A673 (cell line): Measurements from ENCODE around the gene ARHGAP6. TPM values are rescaled to one million over a fixed set of nuclear protein-coding genes. Genes with fewer than 3 reads are reported as not detected.

ENCODE experiments used
- BruUV-seq: library from RNA; stranded (reverse); fragments of 400-500 nt; replicated peaks from 2 replicates; lab custom pipeline; 2021; lab: Mats Ljungman, UMichigan
- CTCF ChIA-PET: fragments of 300-600 bp; sonication (Branson Sonifier 250); formaldehyde crosslinking; loops from one replicate; lab custom pipeline; 2022; ENCODE audit warnings: antibody characterized with exemption; lab: Charles Lee
- POLR2A ChIA-PET: fragments of 300-600 bp; sonication (Branson Sonifier 250); formaldehyde crosslinking; loops from one replicate; lab custom pipeline; 2022; ENCODE audit warnings: antibody characterized with exemption; ENCODE audit not compliant: low non-redundant PET; lab: Charles Lee
- DNase-seq: peaks from one replicate; pipeline ENCODE4 v3.0.0-alpha.2; 2015; ENCODE audit warnings: low spot score
- H3K27ac ChIP-seq: fragments of 200-600 bp; sonication (generic); 2 replicates; pipeline ENCODE4 v1.5.1; 2016; ENCODE audit warnings: mixed run types, low read depth, mild to moderate bottlenecking, mixed read lengths, antibody characterized with exemption, low read length; ENCODE audit not compliant: poor library complexity, severe bottlenecking
- H3K27me3 ChIP-seq: fragments of 200-600 bp; sonication (generic); replicated peaks from 2 replicates; pipeline ENCODE4 v1.6.1; 2017; ENCODE audit warnings: mixed run types, low read depth, mild to moderate bottlenecking, mixed read lengths, antibody characterized with exemption, low read length; ENCODE audit not compliant: insufficient read depth, poor library complexity
- H3K36me3 ChIP-seq: fragments of 200-600 bp; sonication (generic); 2 replicates; pipeline ENCODE4 v1.6.1; 2016; ENCODE audit warnings: mixed run types, mild to moderate bottlenecking, mixed read lengths, antibody characterized with exemption, low read length; ENCODE audit not compliant: insufficient read depth, poor library complexity, severe bottlenecking
- H3K4me1 ChIP-seq: fragments of 200-600 bp; sonication (generic); 2 replicates; pipeline ENCODE4 v1.6.1; 2017; ENCODE audit warnings: mixed run types, mild to moderate bottlenecking, mixed read lengths, antibody characterized with exemption, low read length; ENCODE audit not compliant: insufficient read depth, poor library complexity, severe bottlenecking
- H3K4me3 ChIP-seq: fragments of 200-600 bp; sonication (generic); 2 replicates; pipeline ENCODE4 v1.5.1; 2016; ENCODE audit warnings: low read depth, mixed run types, mild to moderate bottlenecking, mixed read lengths, low read length; ENCODE audit not compliant: poor library complexity, severe bottlenecking
- H3K9me3 ChIP-seq: fragments of 200-600 bp; sonication (generic); 2 replicates; pipeline ENCODE4 v1.6.1; 2016; ENCODE audit warnings: mixed run types, low read depth, mild to moderate bottlenecking, mixed read lengths, antibody characterized with exemption, low read length; ENCODE audit not compliant: poor library complexity, severe bottlenecking
- EZH2 ChIP-seq: fragments of 200-600 bp; sonication (generic); IDR thresholded peaks from 2 replicates; pipeline ENCODE4 v1.6.1; 2017; ENCODE audit warnings: borderline replicate concordance, low read depth, mild to moderate bottlenecking, mixed read lengths, antibody characterized with exemption, low read length; ENCODE audit not compliant: poor library complexity, severe bottlenecking
- intact Hi-C: fragments of 100-400 bp; cut with micrococcal nuclease; formaldehyde crosslinking; loops from one replicate; pipeline ENCODE4 v1.10.0; 2022; ENCODE audit not compliant: unreplicated experiment
- total RNA-seq: library from RNA; stranded (reverse); gene quantifications from 2 replicates; pipeline ENCODE4 v1.2.3, GENCODE V29; 2021
- TF ChIP-seq, protein P1 (sequence below): fragments of 300-800, 200-600 bp; sonication (generic); conservative IDR thresholded peaks from 2 replicates; pipeline ENCODE4 v1.5.1; 2017; ENCODE audit warnings: low read depth, mild to moderate bottlenecking, antibody characterized with exemption, low read length, moderate library complexity, mixed read lengths

Gene ARHGAP6
- total RNA-seq, 1 experiment from 2014 or later = not detected

GRCh38 chrX:11349661-11350337 is 315.9 kb downstream of the ARHGAP6 start:
- no TSS peak for BruUV-seq
- intact Hi-C loops = no loop called here
- no peak overlapping the region for H3K27ac ChIP-seq
- H3K27me3 ChIP-seq = peaks cover 3% of the 10 kb centered on the region
- DNase-seq = no peak
- ChIA-PET POLR2A (no interaction called here), CTCF (no interaction called here)
- H3K36me3 ChIP-seq = no peaks in the 10 kb centered on the region
- H3K9me3 ChIP-seq = no peaks in the 10 kb centered on the region
- no peak overlapping the region for H3K4me3 ChIP-seq
- TF ChIP-seq EZH2 = no peak
- TF ChIP-seq, protein P1, sequence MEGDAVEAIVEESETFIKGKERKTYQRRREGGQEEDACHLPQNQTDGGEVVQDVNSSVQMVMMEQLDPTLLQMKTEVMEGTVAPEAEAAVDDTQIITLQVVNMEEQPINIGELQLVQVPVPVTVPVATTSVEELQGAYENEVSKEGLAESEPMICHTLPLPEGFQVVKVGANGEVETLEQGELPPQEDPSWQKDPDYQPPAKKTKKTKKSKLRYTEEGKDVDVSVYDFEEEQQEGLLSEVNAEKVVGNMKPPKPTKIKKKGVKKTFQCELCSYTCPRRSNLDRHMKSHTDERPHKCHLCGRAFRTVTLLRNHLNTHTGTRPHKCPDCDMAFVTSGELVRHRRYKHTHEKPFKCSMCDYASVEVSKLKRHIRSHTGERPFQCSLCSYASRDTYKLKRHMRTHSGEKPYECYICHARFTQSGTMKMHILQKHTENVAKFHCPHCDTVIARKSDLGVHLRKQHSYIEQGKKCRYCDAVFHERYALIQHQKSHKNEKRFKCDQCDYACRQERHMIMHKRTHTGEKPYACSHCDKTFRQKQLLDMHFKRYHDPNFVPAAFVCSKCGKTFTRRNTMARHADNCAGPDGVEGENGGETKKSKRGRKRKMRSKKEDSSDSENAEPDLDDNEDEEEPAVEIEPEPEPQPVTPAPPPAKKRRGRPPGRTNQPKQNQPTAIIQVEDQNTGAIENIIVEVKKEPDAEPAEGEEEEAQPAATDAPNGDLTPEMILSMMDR = no peak
- no peaks in the 10 kb centered on the region for H3K4me1 ChIP-seq

- intact Hi-C loops = no loop called here
- H3K4me3 ChIP-seq = no peak overlapping the region
- ChIA-PET CTCF (no interaction called here), POLR2A (no interaction called here)
- no peaks in the 10 kb centered on the region for H3K36me3 ChIP-seq
- H3K4me1 ChIP-seq = no peaks in the 10 kb centered on the region
- no peaks in the 10 kb centered on the region for H3K9me3 ChIP-seq
- no TSS peak for BruUV-seq
- no peak overlapping the region for H3K27ac ChIP-seq
- H3K27me3 ChIP-seq = peaks cover 3% of the 10 kb centered on the region
- TF ChIP-seq EZH2 = no peak
- TF ChIP-seq, protein P1 = no peak
- no peak for DNase-seq
Observed at GRCh38 chrX:11349020-11349419, 316.7 kb downstream of the ARHGAP6 start.

DNA sequence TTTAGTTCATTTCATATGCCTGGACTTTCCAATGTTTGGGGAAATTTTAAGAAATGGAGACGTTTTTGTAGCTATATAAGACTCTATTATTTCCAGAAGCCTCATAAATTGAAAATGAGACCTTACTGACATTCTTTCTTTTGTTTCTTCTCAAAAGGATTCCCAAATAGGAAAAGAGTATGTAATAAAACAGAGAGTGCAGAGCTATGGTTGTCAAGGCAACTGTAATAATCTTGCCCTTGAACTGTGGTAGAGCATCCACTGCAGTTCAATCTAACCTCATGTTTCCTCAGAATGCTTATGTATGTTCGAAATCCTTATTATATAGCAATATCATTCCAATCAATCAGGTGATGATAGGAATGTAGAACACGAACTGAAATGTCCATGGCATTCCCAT is 318.4 kb downstream of the ARHGAP6 start:
- no peak overlapping the region for H3K27ac ChIP-seq
- CTCF ChIA-PET = no interaction called here
- BruUV-seq = no TSS peak
- no peaks in the 10 kb centered on the region for H3K9me3 ChIP-seq
- no peak overlapping the region for H3K4me3 ChIP-seq
- intact Hi-C loops = no loop called here
- peaks cover 3% of the 10 kb centered on the region for H3K27me3 ChIP-seq
- no peaks in the 10 kb centered on the region for H3K36me3 ChIP-seq
- no peak for DNase-seq
- no peaks in the 10 kb centered on the region for H3K4me1 ChIP-seq
- POLR2A ChIA-PET = no interaction called here
- TF ChIP-seq, protein P1 = no peak
- no peak for TF ChIP-seq EZH2
